Psoas muscle (tissue), 8 donors: ENCODE data around the gene FAM53B. TPM values are rescaled to one million over a fixed set of nuclear protein-coding genes. Genes with fewer than 3 reads are reported as not detected.

Source experiments
- ATAC-seq, 4 donors: fragments of 200-7000 bp; cut with Tn5 transposase; one replicate each; pipeline ENCODE4 v1.9.1; 2020; ENCODE audit warnings: moderate library complexity in 3 of 4, mild to moderate bottlenecking in 2 of 4
- DNase-seq, 2 donors: peaks; one replicate each; pipeline ENCODE4 v3.0.0-alpha.2; 2020
- H3K27ac ChIP-seq: fragments of 200-600 bp; one replicate; pipeline ENCODE4 v1.8.0; 2022
- H3K27me3 ChIP-seq, 3 donors: fragments of 200-600 bp in 1 of 3; one replicate each; pipeline versions ENCODE4 v1.6.1 to v1.8.0; 2013 to 2022; ENCODE audit warnings: low read length in 2 of 3, mild to moderate bottlenecking in 2 of 3, moderate library complexity in 1 of 3; ENCODE audit not compliant: insufficient read depth in 3 of 3
- H3K36me3 ChIP-seq, 2 donors: fragments of 200-600 bp in 1 of 2; one replicate each; pipeline versions ENCODE4 v1.6.1 to v1.8.0; 2013 to 2022; ENCODE audit warnings: low read depth in 1 of 2, mild to moderate bottlenecking in 1 of 2, moderate library complexity in 1 of 2; ENCODE audit not compliant: insufficient read depth in 1 of 2
- H3K4me1 ChIP-seq: fragments of 200-600 bp; one replicate; pipeline ENCODE4 v1.8.0; 2022
- H3K4me3 ChIP-seq: fragments of 200-600 bp; one replicate; pipeline ENCODE4 v1.8.0; 2022; ENCODE audit warnings: mild to moderate bottlenecking
- H3K9me3 ChIP-seq: fragments of 200-600 bp; one replicate; pipeline ENCODE4 v1.8.0; 2022
- CTCF ChIP-seq: fragments of 200-600 bp; IDR thresholded peaks from one replicate; pipeline ENCODE4 v1.8.0; 2022; ENCODE audit warnings: antibody characterized with exemption
- WGBS, 3 donors: extraction: QIAGEN DNeasy Blood & Tissue Kit; methylation state at CpG; one replicate each; pipeline versions ENCODE4 v1.1.6 to v1.1.7; 2013; 5-methylcytosine and 5-hydroxymethylcytosine counted together
- intact Hi-C, 2 donors: fragments of 100-400 bp; cut with DNase I; formaldehyde crosslinking; loops; one replicate each; pipeline versions ENCODE4 v1.11.0 to v1.14.2; 2022
- polyA plus RNA-seq, 3 donors: library from polyadenylated mRNA; stranded (reverse); fragments of 200-250 nt; gene quantifications; one replicate each; pipeline ENCODE4 v1.2.3, GENCODE V29; 2013
- total RNA-seq, 4 donors: library from RNA; stranded (reverse); fragmentation: NEBNext Ultra II Directional in 2 of 4; extraction: Animal tissue kit (Norgen Biotek cat#: 25700) in 2 of 4; gene quantifications; one replicate each; pipeline versions ENCODE4 v1.2.1 to v1.2.4, GENCODE V29; 2021 to 2023
- donor health status: healthy with polysubstance abuse.
- donor health status: DM: no; HTN: no; CAD: no; lungs with moderate emphysema.
- donor health status: Bipolar disorder and iron deficiency.
- donor health status: healthy.
- donor health status: DM: yes; HTN: yes; CAD: no.
- donor health status: DM: no; HTN: no; CAD: no.
- donor health status: DM: no; HTN: no; CAD: no.
- donor health status: DM: yes; HTN: yes; CAD: no.

The FAM53B gene
- total and polyA plus RNA-seq, 7 donors, result 31.0 to 178 (median 49.5) TPM

GRCh38 chr10:124648738-124649137, 95.4 kb downstream of the FAM53B start:
- no peak for TF ChIP-seq CTCF

DNA sequence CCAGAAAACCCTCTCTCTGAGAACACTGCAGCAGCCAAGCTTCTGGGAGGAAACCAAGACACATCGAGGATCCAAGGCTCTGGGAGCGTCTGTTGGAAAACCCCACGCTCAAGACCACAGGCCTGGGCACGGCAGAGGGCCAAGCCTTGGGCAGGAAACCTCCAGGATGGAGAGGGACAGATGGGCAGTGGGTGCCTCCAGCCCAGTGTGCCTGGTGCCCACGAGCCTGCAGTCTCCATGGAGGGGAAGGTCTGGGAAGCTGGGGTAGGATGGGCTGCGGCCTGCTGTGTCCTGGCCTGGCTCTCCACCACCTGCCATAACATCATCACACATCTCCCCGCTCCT, 96.1 kb downstream of the FAM53B start:
- 31 to 45% (median 38%) methylated on average over 6 to 7 of the region's 7 CpGs for WGBS, 3 donors
- DNase-seq (no peak), ATAC-seq (no peak)
- no peak for TF ChIP-seq CTCF
- Histone ChIP-seq H3K36me3 (no peaks in the 10 kb centered on the region), H3K9me3 (no peaks in the 10 kb centered on the region), H3K27me3 (no peaks in the 10 kb centered on the region), H3K4me1 (peaks cover 85% of the 10 kb centered on the region), H3K4me3 (no peak overlapping the region), H3K27ac (peak overlapping the region; percentile 84)
- intact Hi-C loops, result loop anchor here in 1 of 2 donors (5.0 kb wide), 1 partner anchor 89 kb away; no protein-coding TSS in a partner anchor

More at GRCh38 chr10:124648738-124649137, 95.4 kb downstream of the FAM53B start:
- H3K27me3 ChIP-seq, result no peaks in the 10 kb centered on the region
- H3K4me1 ChIP-seq, result peaks cover 90% of the 10 kb centered on the region
- H3K27ac ChIP-seq, result peak overlapping the region; percentile 84
- no peaks in the 10 kb centered on the region for H3K9me3 ChIP-seq
- WGBS, 3 donors, result 16 to 21% (median 19%) methylated on average over 9 of the region's 9 CpGs
- DNase-seq (peak; percentile 82 to 92), ATAC-seq (peak; percentile 77 to 86 (median 82))
- intact Hi-C loops, result loop anchor here in 1 of 2 donors (5.0 kb wide), 1 partner anchor 89 kb away; no protein-coding TSS in a partner anchor
- H3K36me3 ChIP-seq, result no peaks in the 10 kb centered on the region
- no peak overlapping the region for H3K4me3 ChIP-seq

GRCh38 chr10:124647421-124648130, 96.6 kb downstream of the FAM53B start:
- intact Hi-C loops, result loop anchor here in 1 of 2 donors (5.0 kb wide), 1 partner anchor 90 kb away; no protein-coding TSS in a partner anchor
- ATAC-seq (peak; percentile 17 to 52 (median 42)), DNase-seq (peak; percentile 59 to 75)
- H3K9me3 ChIP-seq, result no peaks in the 10 kb centered on the region
- H3K36me3 ChIP-seq, result no peaks in the 10 kb centered on the region
- no peak for TF ChIP-seq CTCF
- WGBS, 3 donors, result 57 to 63% (median 57%) methylated on average over 9 of the region's 9 CpGs
- H3K4me3 ChIP-seq, result no peak overlapping the region
- peaks cover 80% of the 10 kb centered on the region for H3K4me1 ChIP-seq
- H3K27ac ChIP-seq, result peak overlapping the region; percentile 84
- H3K27me3 ChIP-seq, result no peaks in the 10 kb centered on the region

DNA sequence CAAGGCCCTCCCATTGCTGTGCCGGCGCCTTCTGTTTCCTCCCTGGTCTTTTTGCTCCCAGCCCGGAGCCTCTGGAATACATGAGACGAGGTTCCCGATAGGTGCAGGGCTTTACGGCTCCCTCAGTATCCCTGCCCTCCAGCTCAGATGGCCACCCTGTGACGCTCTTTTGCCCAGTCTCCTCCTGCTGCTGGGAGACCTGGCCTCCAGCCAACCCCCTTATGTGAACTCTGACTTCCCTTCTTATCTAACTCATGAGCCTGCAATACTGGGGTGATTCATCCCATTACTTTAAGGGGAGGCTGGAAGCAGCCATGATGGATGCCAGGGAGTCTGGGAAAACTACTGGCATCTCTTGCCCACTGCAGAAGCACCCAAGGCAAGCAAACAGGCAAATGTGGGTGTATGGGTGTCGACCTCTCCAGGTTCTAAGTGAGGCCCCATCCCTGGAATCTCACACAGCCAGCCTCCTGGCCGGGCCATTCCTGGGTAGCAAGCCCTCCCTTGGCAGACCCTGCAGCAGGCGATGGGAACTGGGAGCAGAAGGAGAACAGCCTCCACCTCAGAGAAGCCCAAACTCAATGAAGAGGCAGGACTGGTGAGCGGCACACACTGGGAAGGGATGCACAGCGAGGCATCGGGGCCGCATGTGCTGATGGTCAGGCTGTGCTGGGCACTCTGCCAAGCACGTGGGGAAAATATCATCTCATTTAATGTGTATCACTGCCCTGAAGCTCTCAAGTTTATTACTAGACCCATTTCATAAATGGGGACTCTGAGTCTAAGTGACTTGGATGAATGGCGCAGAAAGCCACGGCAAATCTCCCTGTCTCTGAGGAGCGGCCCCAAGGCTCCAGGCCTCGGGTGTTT, 97.5 kb downstream of the FAM53B start:
- peak overlapping the region; percentile 84 for H3K27ac ChIP-seq
- H3K27me3 ChIP-seq, result no peaks in the 10 kb centered on the region
- H3K36me3 ChIP-seq, result no peaks in the 10 kb centered on the region
- WGBS, 3 donors, result 57 to 67% (median 63%) methylated on average over 19 of the region's 19 CpGs
- no peaks in the 10 kb centered on the region for H3K9me3 ChIP-seq
- intact Hi-C loops, result loop anchor here in 1 of 2 donors (5.0 kb wide), 1 partner anchor 91 kb away; no protein-coding TSS in a partner anchor
- ATAC-seq (peak in 3 of 4 donors; percentile 26 to 61 (median 56)), DNase-seq (peak; percentile 81 to 88)
- TF ChIP-seq CTCF, result no peak
- H3K4me3 ChIP-seq, result no peak overlapping the region
- H3K4me1 ChIP-seq, result peaks cover 86% of the 10 kb centered on the region
